Measurements from ENCODE around the gene PATE2.

Gene PATE2

DNA sequence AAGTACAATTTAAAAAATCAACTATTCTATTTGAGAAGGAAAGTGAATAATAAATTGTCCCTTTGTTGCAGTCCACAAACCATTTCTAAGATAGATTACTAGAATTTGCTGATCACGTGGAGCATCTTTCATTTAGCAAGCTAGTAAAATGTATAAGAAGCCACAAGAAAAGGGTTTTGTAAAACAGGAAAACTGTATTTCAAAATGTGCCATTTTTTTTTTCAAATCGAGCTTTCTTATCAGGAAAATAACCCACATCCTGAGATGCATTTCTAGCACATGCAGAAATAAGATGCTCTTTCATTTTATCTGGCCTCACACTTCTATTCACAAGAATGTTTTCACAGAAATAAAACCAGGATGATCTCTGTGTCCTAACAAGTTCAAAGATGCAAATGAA lies 6.0 kb upstream of the PATE2 start:
- FAIRE-seq (no peak), DNase-seq (ENCODE audit: insufficient read length, low spot score) (no peak)
- TF ChIP-seq, protein P1, sequence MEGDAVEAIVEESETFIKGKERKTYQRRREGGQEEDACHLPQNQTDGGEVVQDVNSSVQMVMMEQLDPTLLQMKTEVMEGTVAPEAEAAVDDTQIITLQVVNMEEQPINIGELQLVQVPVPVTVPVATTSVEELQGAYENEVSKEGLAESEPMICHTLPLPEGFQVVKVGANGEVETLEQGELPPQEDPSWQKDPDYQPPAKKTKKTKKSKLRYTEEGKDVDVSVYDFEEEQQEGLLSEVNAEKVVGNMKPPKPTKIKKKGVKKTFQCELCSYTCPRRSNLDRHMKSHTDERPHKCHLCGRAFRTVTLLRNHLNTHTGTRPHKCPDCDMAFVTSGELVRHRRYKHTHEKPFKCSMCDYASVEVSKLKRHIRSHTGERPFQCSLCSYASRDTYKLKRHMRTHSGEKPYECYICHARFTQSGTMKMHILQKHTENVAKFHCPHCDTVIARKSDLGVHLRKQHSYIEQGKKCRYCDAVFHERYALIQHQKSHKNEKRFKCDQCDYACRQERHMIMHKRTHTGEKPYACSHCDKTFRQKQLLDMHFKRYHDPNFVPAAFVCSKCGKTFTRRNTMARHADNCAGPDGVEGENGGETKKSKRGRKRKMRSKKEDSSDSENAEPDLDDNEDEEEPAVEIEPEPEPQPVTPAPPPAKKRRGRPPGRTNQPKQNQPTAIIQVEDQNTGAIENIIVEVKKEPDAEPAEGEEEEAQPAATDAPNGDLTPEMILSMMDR (IDR thresholded peaks at IDR 0.05; ENCODE audit: insufficient read depth, missing control alignments): no peak

DNA sequence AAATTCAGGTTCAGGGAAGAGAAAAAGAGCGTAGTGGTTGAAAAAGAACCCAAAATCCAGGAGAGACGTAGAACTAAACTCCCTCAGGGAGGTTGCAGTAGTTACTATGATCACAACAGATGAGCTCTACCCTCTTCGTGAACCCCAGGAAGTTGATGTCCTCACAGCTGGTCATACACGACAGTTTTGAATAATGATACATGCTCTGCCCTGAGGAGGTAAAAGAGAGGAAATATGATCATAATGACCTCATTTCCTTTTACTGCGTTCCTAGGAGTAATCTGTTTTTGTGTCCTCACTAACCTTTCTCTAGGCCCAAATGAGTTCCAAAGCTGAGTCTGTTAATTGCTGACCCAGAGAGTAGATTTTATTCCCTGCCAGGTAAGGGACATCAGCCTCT lies 1.3 kb downstream of the PATE2 start:
- no peak for DNase-seq (ENCODE audit: insufficient read length, low spot score)
- no peak for FAIRE-seq
- TF ChIP-seq, protein P1 (IDR thresholded peaks at IDR 0.05; ENCODE audit: insufficient read depth, missing control alignments): no peak

DNA sequence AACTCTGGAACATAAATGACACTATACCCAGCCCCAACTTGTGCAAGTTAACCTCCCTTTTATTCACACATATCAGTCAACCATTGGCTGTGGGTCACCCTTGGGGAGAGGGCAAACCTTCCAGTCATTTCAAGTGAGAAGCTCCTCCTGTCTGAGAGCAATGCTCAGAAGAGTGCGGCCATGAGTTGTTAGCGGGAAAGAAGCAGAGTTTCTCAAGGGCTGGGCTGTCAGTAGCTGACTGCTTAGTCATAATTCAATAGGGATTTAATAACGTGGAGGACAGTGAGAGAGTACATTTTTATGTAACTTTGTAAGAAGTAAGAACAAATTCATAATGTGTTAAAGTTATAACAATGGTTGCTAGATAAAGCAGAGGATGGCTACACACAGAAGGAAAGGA lies 5.1 kb downstream of the PATE2 start:
- TF ChIP-seq, protein P1 (IDR thresholded peaks at IDR 0.05; ENCODE audit: insufficient read depth, missing control alignments): no peak
- FAIRE-seq (no peak), DNase-seq (ENCODE audit: insufficient read length, low spot score) (no peak)

DNA sequence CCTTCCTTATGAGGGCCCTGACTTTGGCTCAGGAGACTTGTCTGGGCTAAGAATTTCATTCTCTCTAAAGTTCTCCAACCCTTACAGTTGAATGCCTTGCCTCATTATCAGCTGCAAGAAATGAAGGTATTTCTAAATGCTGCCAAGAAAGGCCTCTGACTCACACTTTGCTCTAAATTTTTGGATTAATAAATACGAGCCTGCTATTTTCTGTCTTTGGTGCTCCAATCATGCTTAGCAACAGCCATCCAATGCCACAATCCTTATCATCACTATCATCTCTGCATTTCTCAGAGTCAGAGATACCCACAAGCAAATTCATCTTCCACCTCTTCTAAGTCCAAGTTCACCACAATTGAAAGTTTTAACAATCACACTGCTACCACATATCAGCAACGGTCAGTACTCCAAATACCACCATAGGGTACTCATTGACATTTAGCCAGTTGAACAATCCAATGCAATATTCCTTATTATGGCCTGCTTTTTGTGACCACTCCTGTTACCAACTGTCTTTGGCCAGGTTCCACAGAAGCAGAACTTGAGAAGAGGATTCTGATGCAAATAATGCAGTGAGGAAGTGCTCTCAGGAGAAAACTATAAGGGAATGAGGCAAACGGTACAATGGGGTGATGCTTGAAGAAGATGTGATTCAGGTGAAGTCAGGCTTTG lies 5.7 kb downstream of the PATE2 start:
- TF ChIP-seq, protein P1 (IDR thresholded peaks at IDR 0.05; ENCODE audit: insufficient read depth, missing control alignments): no peak
- FAIRE-seq (no peak), DNase-seq (ENCODE audit: insufficient read length, low spot score) (no peak)

DNA sequence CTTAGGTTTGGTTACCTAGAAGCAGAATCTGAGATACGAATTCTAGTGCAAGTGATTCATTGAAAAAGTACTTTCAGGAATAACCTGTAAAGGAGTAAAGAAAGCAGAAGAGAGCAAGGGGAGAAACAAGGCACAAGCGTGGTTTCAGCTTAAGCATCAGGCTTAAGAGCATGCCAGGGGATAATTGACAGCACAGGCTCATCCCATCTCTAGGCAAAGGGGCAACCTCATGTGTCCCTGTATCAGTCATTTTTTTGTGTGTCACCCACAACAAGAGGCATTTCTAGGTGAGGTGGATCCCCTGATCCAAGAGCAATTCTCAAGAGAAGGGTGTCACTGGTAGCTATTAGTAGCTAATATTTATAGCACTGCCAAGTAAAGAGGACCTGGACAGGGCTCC lies 8.0 kb downstream of the PATE2 start:
- no peak for FAIRE-seq
- no peak for DNase-seq (ENCODE audit: insufficient read length, low spot score)
- TF ChIP-seq, protein P1 (IDR thresholded peaks at IDR 0.05; ENCODE audit: insufficient read depth, missing control alignments): no peak

DNA sequence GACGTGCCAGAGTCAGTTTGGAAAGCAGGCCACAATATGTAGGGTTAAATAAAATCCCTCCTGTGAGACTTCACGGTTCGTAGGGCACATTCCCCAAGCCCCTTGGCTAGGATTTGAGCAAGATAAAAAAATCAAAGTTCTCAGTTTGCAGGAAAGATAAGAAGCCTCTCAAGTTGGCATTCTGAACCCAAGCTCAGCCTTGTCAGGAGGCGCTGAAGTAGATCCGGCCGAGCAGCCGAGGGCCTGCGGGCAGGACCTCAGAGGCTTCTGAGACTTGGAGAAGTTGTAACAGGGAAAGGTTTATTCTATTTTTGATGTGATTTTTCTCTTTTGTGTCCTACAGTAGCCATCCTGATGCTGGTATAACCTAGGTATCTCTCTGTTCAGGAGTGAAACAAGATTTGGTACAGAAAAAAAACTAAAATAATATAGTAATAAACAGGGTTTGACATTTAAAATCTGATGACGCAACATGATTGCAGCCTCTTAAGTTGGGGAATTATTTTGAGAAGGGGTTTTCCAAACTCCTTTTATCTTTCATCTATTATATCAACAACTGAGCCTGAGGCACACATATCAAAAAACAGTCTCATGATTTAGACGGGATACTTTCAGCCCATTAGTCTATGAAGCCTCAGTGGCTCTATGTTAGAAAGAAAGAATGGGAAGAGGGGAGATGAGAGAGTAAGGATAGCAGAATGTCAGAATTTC lies 10.1 kb downstream of the PATE2 start:
- FAIRE-seq (no peak), DNase-seq (ENCODE audit: insufficient read length, low spot score) (no peak)
- TF ChIP-seq, protein P1 (IDR thresholded peaks at IDR 0.05; ENCODE audit: insufficient read depth, missing control alignments): no peak

DNA sequence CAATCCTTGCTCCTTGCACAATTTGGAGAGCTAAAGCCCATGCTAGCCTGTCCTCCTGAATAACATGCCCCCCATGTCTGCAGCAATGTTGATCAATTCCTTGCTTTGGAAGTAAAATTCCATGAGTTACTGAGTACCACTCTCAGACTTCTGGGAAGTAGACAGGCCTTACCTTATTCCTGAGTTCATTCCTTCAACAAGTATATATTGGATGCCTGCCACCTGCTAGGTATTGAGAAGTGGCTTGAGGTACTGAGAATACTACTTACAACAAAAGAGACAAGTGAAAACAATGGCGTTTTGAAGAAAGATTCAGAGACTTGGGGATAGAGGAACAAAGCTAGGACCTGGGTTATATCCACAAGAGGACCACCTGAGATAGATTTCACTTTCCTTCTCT lies 12.4 kb downstream of the PATE2 start:
- DNase-seq (ENCODE audit: insufficient read length, low spot score): no peak
- TF ChIP-seq, protein P1 (IDR thresholded peaks at IDR 0.05; ENCODE audit: insufficient read depth, missing control alignments): no peak
- FAIRE-seq: no peak
